Body of pancreas (tissue), 4 donors: Measurements from ENCODE around the gene SLC34A3.

Experiments
- CTCF ChIP-seq, 7 experiments: fragments of 450-650 bp in 4 of 7; fragments of 200-600 bp in 3 of 7; sonication (generic) in 3 of 7; IDR thresholded peaks; one replicate each; pipeline ENCODE4 v1.5.1; 2016 to 2019; ENCODE audit warnings: antibody characterized with exemption in 7 of 7
- POLR2A ChIP-seq, 3 donors: fragments of 450-650 bp; IDR thresholded peaks; one replicate each; pipeline ENCODE4 v1.6.1; 2016; ENCODE audit warnings: antibody characterized with exemption in 3 of 3, mild to moderate bottlenecking in 2 of 3

DNA sequence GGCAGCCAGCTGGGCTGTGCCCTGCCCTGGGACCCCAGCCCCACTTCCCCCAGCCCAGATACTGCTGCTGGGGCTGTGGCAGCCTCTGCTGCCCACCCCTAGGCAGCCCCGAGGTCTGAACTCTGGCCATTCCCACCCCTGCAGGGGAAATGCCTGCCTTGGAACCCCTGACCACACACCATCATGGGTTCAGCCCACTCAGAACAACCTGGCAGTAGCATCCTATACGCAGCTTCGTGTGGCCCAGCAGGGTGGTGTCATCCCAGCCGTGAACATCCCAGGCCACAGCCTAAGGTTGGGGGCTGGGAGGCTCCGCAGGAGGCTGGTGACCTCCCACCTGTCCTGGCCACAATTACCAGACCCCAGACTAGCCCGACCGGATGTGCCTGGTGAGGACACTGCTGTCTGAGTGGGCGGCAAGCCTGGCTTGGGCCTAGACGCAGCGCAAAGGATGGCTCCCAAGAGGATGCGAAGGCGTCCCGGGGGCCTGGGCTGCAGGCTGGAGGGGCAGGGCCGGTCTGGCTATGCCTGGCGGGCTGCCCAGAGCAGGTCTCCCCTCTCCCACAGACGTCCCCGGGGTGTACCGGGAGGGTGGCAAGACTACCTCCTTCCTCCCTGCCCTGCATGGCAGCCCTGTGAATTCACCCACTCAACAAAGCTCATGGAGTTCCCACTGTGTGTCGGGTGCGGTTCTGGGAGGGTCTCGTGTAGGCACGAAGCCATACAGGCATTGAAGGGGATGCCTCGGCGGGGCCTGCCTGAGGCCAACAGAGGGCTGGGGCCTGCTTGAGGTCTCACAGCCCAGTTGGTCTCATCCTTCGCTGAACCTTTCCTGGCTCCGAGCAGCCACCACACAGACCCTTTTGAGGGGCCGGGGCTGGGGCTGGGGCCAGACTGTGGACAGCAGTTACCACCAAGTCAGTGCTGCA, 1.5 kb upstream of the SLC34A3 start:
- TF ChIP-seq POLR2A (IDR thresholded peaks at IDR 0.05) (no peak), CTCF (IDR thresholded peaks at IDR 0.05) (no peak)
